Hematopoietic multipotent progenitor cell treated with erythropoietin and hydrocortisone succinate and interleukin-3 and kit ligand, for 4 days (in vitro differentiated cells): ENCODE results near the gene DOP1A.
A peak's percentile ranks its signal among the peaks of the same experiment; 100 is the strongest.

Source experiments
- DNase-seq: peaks from one replicate; pipeline ENCODE4 v3.0.0-alpha.2; 2015

The DOP1A gene

GRCh38 chr6:83067448-83068439, at the start of gene DOP1A:
Gene DOP1A (plus strand): TSS chr6:83067671. CDS start chr6:83096978, 29,307 bp downstream.
- DNase-seq, result peak; percentile 98

GRCh38 chr6:83019741-83020140, 47.7 kb upstream of the DOP1A start:
- DNase-seq, result no peak

GRCh38 chr6:83031689-83032088, 35.8 kb upstream of the DOP1A start:
- DNase-seq, result no peak

- no peak for DNase-seq
These were observed 29.2 kb upstream of the DOP1A start for GRCh38 chr6:83038246-83038645.

GRCh38 chr6:83042467-83043053, 24.9 kb upstream of the DOP1A start:
- DNase-seq, result no peak

GRCh38 chr6:83044091-83044768, 23.2 kb upstream of the DOP1A start:
- DNase-seq, result peak; percentile 14

- no peak for DNase-seq
These were observed 20.3 kb upstream of the DOP1A start for GRCh38 chr6:83047065-83047754.

- no peak for DNase-seq
These were observed 15.9 kb upstream of the DOP1A start for GRCh38 chr6:83051377-83052172.

- no peak for DNase-seq
These were observed 13.8 kb upstream of the DOP1A start for GRCh38 chr6:83053678-83054077.

GRCh38 chr6:83055366-83055964, 12.0 kb upstream of the DOP1A start:
- peak; percentile 67 for DNase-seq

- peak; percentile 71 for DNase-seq
These were observed 9.7 kb upstream of the DOP1A start for GRCh38 chr6:83057705-83058321.

GRCh38 chr6:83061190-83061589, 6.3 kb upstream of the DOP1A start:
- DNase-seq, result no peak

GRCh38 chr6:83062225-83062624, 5.2 kb upstream of the DOP1A start:
- DNase-seq, result no peak

GRCh38 chr6:83065511-83066192, 1.8 kb upstream of the DOP1A start, which contains the start of gene UBE3D:
Gene UBE3D (minus strand): TSS chr6:83065841. CDS start chr6:83065718, 123 bp downstream.
- DNase-seq, result peak; percentile 92

- peak; percentile 11 for DNase-seq
These were observed 1.1 kb downstream of the DOP1A start for GRCh38 chr6:83068616-83069015.

- no peak for DNase-seq
These were observed 2.2 kb downstream of the DOP1A start for GRCh38 chr6:83069633-83070032.

- peak; percentile 50 for DNase-seq
These were observed 3.6 kb downstream of the DOP1A start for GRCh38 chr6:83071023-83071422.

GRCh38 chr6:83071707-83072106, 4.2 kb downstream of the DOP1A start:
- no peak for DNase-seq

- DNase-seq, result no peak
These were observed 5.3 kb downstream of the DOP1A start for GRCh38 chr6:83072726-83073125.

- no peak for DNase-seq
These were observed 6.1 kb downstream of the DOP1A start for GRCh38 chr6:83073615-83074014.
